ENCODE data around the gene INF2.

INF2 gene

GRCh38 chr14:104678901-104679705, 10.3 kb upstream of the INF2 start:
- Histone ChIP-seq H3K36me3 (ENCODE audit: insufficient read depth, low read length) (no peaks in the 10 kb centered on the region), H3K27me3 (ENCODE audit: control insufficient read depth in 1 of 2, insufficient read depth in 2 of 2, low read length in 2 of 2) (no peaks in the 10 kb centered on the region), H3K9me3 (ENCODE audit: low read length) (no peaks in the 10 kb centered on the region), H3K4me3 (ENCODE audit: low read depth in 1 of 2, low read length in 2 of 2) (peak overlapping the region; percentile 40 to 62), H3K27ac (ENCODE audit: low read depth, low read length) (peak overlapping the region; percentile 67), H3K9ac (ENCODE audit: low read length) (peak overlapping the region; percentile 53), H3K4me1 (ENCODE audit: insufficient read depth, low read length) (peaks cover 47% of the 10 kb centered on the region)

DNA sequence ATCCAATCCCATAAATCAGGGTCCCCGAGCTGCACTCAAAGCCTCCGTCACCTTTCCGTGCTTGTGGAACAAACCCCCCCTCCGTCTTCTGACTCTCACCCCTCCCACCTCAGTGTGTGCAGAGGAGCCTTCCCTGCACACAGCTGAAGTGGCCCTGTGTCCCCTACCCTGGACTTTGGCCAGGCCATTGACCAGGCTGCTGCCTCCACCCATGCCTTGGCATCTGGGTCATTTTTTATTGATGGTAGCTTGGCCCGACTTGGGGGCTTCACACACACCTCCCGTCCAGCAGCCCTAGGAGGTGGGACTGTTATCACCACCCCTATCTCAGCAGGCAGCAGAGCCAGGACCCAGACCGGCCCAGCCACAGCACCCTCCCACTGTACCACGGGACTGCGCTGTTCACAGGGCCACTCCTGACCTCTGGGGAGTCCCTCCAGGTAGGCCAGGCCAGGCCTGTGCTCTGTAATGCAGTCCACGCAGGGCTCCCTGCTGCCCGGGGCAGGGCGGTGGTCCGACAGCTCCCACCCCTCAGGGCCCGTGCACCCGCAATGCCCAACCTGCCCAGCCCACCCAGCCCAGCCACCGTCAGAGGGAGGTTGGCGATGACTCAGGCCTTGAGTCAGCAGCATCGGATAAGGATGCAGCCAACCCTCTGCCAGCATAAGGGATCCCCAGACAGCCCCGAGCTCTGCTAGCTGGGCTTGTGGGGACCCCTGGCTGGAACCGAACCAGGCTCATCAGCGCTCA, 9.2 kb upstream of the INF2 start:
- Histone ChIP-seq H3K4me3 (ENCODE audit: low read depth in 1 of 2, low read length in 2 of 2) (no peak overlapping the region), H3K27ac (ENCODE audit: low read depth, low read length) (peak overlapping the region; percentile 78), H3K9me3 (ENCODE audit: low read length) (no peaks in the 10 kb centered on the region), H3K27me3 (ENCODE audit: control insufficient read depth in 1 of 2, insufficient read depth in 2 of 2, low read length in 2 of 2) (no peaks in the 10 kb centered on the region), H3K9ac (ENCODE audit: low read length) (no peak overlapping the region), H3K36me3 (ENCODE audit: insufficient read depth, low read length) (no peaks in the 10 kb centered on the region), H3K4me1 (ENCODE audit: insufficient read depth, low read length) (peaks cover 47% of the 10 kb centered on the region)

- H3K9me3 ChIP-seq (ENCODE audit: low read length) = no peaks in the 10 kb centered on the region
- H3K36me3 ChIP-seq (ENCODE audit: insufficient read depth, low read length) = no peaks in the 10 kb centered on the region
- peak overlapping the region; percentile 78 for H3K27ac ChIP-seq (ENCODE audit: low read depth, low read length)
- peak overlapping the region; percentile 20 to 50 for H3K4me3 ChIP-seq (ENCODE audit: low read depth in 1 of 2, low read length in 2 of 2)
- peaks cover 47% of the 10 kb centered on the region for H3K4me1 ChIP-seq (ENCODE audit: insufficient read depth, low read length)
- no peaks in the 10 kb centered on the region for H3K27me3 ChIP-seq (ENCODE audit: control insufficient read depth in 1 of 2, insufficient read depth in 2 of 2, low read length in 2 of 2)
- no peak overlapping the region for H3K9ac ChIP-seq (ENCODE audit: low read length)
Observed at GRCh38 chr14:104680806-104681688, 8.4 kb upstream of the INF2 start.

- H3K27me3 ChIP-seq (ENCODE audit: control insufficient read depth in 1 of 2, insufficient read depth in 2 of 2, low read length in 2 of 2) = no peaks in the 10 kb centered on the region
- no peaks in the 10 kb centered on the region for H3K36me3 ChIP-seq (ENCODE audit: insufficient read depth, low read length)
- H3K9me3 ChIP-seq (ENCODE audit: low read length) = no peaks in the 10 kb centered on the region
- H3K4me3 ChIP-seq (ENCODE audit: low read depth in 1 of 2, low read length in 2 of 2) = peak overlapping the region; percentile 20 to 50
- no peak overlapping the region for H3K9ac ChIP-seq (ENCODE audit: low read length)
- H3K27ac ChIP-seq (ENCODE audit: low read depth, low read length) = peak overlapping the region; percentile 78
- peaks cover 47% of the 10 kb centered on the region for H3K4me1 ChIP-seq (ENCODE audit: insufficient read depth, low read length)
Observed at GRCh38 chr14:104681689-104682074, 7.7 kb upstream of the INF2 start.

- Histone ChIP-seq H3K36me3 (ENCODE audit: insufficient read depth, low read length) (no peaks in the 10 kb centered on the region), H3K4me1 (ENCODE audit: insufficient read depth, low read length) (peaks cover 46% of the 10 kb centered on the region), H3K27me3 (ENCODE audit: control insufficient read depth in 1 of 2, insufficient read depth in 2 of 2, low read length in 2 of 2) (no peaks in the 10 kb centered on the region), H3K9me3 (ENCODE audit: low read length) (no peaks in the 10 kb centered on the region), H3K4me3 (ENCODE audit: low read depth in 1 of 2, low read length in 2 of 2) (peak overlapping the region in 1 of 2 donors; percentile 50), H3K9ac (ENCODE audit: low read length) (no peak overlapping the region), H3K27ac (ENCODE audit: low read depth, low read length) (peak overlapping the region; percentile 78)
Observed at GRCh38 chr14:104682107-104682593, 7.3 kb upstream of the INF2 start.

DNA sequence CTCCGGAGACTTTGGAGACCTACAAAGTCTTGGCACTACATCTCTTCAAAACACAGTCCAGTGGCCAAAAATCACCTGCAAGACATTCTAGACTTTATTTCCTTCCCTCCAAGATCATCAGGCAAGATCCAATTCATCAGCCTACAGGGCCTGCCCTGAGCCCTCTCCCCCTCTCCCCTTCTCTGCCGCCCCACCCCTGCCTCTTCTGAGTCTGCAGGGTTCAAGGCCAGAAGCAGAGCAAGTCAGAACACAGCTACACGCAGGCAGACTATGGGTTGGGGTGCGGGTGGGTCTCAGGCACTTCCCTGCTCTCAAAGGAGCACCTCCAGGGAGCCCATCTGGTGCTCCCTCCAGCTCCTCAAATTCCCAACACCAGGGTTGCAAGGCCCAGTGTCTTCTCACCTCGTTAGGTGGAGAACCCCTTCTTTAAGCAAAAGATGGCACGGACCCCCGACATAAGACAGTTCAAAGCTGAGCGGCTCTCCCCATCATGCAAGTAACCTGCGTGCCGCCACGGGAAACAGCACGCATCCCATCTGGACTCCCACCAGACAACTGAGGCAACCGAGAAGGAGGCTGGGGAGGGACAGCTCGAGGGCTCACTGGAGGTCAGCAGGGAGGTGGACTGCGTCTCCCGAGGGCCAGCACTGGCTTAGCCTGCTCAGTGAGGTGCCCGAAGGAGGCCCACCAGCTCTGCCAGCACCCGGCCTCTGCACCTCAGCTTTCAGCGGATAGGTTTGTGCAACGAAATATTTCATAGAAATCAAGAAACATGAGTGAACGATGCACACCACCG, 5.6 kb upstream of the INF2 start:
- Histone ChIP-seq H3K27ac (ENCODE audit: low read depth, low read length) (no peak overlapping the region), H3K4me3 (ENCODE audit: low read depth in 1 of 2, low read length in 2 of 2) (no peak overlapping the region), H3K4me1 (ENCODE audit: insufficient read depth, low read length) (peaks cover 47% of the 10 kb centered on the region), H3K9ac (ENCODE audit: low read length) (no peak overlapping the region), H3K9me3 (ENCODE audit: low read length) (no peaks in the 10 kb centered on the region), H3K27me3 (ENCODE audit: control insufficient read depth in 1 of 2, insufficient read depth in 2 of 2, low read length in 2 of 2) (no peaks in the 10 kb centered on the region), H3K36me3 (ENCODE audit: insufficient read depth, low read length) (no peaks in the 10 kb centered on the region)

DNA sequence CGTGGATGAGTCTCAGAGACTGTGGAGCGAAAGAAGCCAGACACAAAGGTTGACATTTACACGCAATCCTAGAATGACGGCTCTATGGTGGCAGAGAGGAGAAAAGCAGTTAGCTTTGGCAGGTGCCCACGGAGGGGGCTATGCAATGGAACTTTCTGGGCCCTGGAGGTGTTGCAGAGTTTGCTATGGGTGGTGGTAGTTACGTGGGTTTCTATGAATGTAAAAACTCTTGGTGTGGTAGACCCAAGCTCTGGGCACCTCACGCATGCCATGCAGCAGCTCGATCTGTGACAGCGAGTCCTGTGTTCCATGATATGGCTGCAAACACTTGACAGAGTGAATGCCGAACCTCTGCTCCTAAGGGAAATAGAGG, 5.0 kb upstream of the INF2 start:
- Histone ChIP-seq H3K27ac (ENCODE audit: low read depth, low read length) (no peak overlapping the region), H3K36me3 (ENCODE audit: insufficient read depth, low read length) (no peaks in the 10 kb centered on the region), H3K9me3 (ENCODE audit: low read length) (no peaks in the 10 kb centered on the region), H3K27me3 (ENCODE audit: control insufficient read depth in 1 of 2, insufficient read depth in 2 of 2, low read length in 2 of 2) (no peaks in the 10 kb centered on the region), H3K4me3 (ENCODE audit: low read depth in 1 of 2, low read length in 2 of 2) (no peak overlapping the region), H3K9ac (ENCODE audit: low read length) (no peak overlapping the region), H3K4me1 (ENCODE audit: insufficient read depth, low read length) (peaks cover 44% of the 10 kb centered on the region)

- Histone ChIP-seq H3K4me3 (ENCODE audit: low read depth in 1 of 2, low read length in 2 of 2) (no peak overlapping the region), H3K9ac (ENCODE audit: low read length) (no peak overlapping the region), H3K27ac (ENCODE audit: low read depth, low read length) (no peak overlapping the region), H3K4me1 (ENCODE audit: insufficient read depth, low read length) (peaks cover 43% of the 10 kb centered on the region), H3K36me3 (ENCODE audit: insufficient read depth, low read length) (no peaks in the 10 kb centered on the region), H3K9me3 (ENCODE audit: low read length) (no peaks in the 10 kb centered on the region), H3K27me3 (ENCODE audit: control insufficient read depth in 1 of 2, insufficient read depth in 2 of 2, low read length in 2 of 2) (no peaks in the 10 kb centered on the region)
Observed at GRCh38 chr14:104685216-104685997, 4.0 kb upstream of the INF2 start.

DNA sequence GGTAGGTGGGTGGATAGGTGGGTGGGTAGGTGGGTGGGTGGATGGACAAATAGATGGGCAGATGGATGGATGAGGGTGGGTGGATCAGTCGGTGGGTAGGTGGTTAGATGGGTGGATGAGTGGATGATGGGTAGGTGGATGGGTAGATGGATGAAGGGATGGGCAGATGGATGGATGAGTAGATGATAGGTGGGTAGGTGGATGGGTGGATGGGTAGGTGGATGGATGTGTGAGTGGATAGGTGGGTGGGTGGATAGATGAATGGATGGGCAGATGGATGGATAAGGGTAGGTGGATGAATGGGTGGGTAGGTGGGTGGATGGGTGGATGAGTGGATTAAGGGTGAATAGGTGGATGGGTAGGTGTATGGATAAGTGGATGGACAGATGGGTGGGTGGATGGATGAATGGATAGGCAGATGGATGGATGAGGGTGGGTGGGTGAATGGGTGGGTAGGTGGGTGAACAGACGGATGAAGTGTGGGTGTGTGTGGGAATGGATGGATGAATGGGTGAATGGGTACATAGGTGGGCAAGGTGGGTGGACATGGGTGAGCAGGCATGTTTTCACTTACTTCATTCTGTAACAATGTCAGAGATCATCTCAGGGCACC, 3.3 kb upstream of the INF2 start:
- Histone ChIP-seq H3K27ac (ENCODE audit: low read depth, low read length) (no peak overlapping the region), H3K36me3 (ENCODE audit: insufficient read depth, low read length) (no peaks in the 10 kb centered on the region), H3K9ac (ENCODE audit: low read length) (no peak overlapping the region), H3K4me1 (ENCODE audit: insufficient read depth, low read length) (peaks cover 43% of the 10 kb centered on the region), H3K27me3 (ENCODE audit: control insufficient read depth in 1 of 2, insufficient read depth in 2 of 2, low read length in 2 of 2) (no peaks in the 10 kb centered on the region), H3K4me3 (ENCODE audit: low read depth in 1 of 2, low read length in 2 of 2) (no peak overlapping the region), H3K9me3 (ENCODE audit: low read length) (no peaks in the 10 kb centered on the region)

All from muscle layer of colon (tissue), 2 donors.